ENCODE measurements around the gene DOCK8.

DNA sequence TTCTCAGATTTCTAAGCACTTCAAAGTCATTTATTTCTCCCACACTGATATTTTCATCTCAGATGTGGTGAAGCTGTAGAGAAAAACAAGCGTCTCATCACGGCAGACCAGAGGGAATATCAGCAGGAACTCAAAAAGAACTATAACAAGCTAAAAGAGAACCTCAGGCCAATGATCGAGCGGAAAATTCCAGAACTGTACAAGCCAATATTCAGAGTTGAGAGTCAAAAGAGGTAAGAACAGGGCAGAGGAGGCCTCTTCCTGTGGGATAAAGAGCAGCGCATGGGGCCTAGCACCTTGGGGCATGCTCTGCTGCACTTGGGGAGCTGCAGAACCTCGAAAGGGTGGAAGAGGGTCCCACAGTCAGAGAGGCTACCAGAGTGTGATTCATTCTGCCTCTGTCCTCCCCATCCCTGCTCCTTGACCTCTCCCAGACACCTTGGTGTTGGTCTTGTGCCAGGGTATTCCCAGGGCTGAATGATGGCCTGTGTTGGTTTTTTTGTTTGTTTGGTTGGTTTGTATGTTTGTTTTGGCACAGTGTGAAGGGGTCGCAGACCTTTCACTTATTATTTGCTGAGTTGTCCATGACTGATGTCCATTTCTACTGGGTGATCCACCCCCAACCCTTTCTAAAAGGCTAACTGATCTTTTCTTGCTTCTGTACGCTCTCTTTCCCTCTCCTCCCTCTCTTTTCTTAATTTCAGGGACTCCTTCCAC is 248.9 kb downstream of the DOCK8 start:
- no peak for TF ChIP-seq FOXM1 (IDR thresholded peaks at IDR 0.05; ENCODE audit: borderline replicate concordance)
- no peak for TF ChIP-seq LEF1 (IDR thresholded peaks at IDR 0.05; ENCODE audit: borderline replicate concordance)
